Cardiac fibroblast (primary cell): ENCODE results near the gene BCL6B.

ENCODE experiments used
- DNase-seq, 2 donors: peaks; one replicate each; pipeline versions ENCODE4 v3.0.0 to v3.0.0-alpha.2; 2010; ENCODE audit warnings: low read depth in 2 of 2
- H3K4me3 ChIP-seq, 2 donors: replicated peaks in 1 of 2; 1 replicate in 1 of 2; 2 replicates in 1 of 2; pipeline ENCODE4 v1.5.1; 2011; ENCODE audit warnings: low read depth in 2 of 2, low read length in 2 of 2, mild to moderate bottlenecking in 2 of 2, moderate library complexity in 1 of 2
- TF ChIP-seq, protein P1 (sequence below): IDR thresholded peaks from one replicate; pipeline ENCODE4 v1.5.1; 2011; ENCODE audit warnings: low read depth, mild to moderate bottlenecking, low read length, inconsistent platforms

Gene BCL6B

DNA sequence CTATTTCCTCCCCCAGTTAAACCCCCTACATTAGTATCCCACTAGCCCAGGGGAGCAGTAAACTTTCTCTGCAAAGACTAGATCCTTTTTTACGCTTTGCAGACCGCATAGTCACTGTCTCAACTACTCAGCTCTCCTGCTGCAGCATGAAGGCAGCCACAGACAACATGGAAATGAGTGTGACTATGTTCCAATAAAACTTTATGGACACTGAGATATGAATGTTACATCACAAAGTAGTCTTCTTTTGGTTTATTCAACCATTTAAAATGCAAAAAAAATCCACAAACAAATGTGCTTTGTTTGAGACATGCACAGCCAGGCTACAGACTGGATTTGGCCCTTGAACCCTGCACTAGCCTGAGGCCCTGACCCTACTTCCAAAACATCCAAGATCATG is 12.3 kb upstream of the BCL6B start:
- no peak overlapping the region for H3K4me3 ChIP-seq
- TF ChIP-seq, protein P1, sequence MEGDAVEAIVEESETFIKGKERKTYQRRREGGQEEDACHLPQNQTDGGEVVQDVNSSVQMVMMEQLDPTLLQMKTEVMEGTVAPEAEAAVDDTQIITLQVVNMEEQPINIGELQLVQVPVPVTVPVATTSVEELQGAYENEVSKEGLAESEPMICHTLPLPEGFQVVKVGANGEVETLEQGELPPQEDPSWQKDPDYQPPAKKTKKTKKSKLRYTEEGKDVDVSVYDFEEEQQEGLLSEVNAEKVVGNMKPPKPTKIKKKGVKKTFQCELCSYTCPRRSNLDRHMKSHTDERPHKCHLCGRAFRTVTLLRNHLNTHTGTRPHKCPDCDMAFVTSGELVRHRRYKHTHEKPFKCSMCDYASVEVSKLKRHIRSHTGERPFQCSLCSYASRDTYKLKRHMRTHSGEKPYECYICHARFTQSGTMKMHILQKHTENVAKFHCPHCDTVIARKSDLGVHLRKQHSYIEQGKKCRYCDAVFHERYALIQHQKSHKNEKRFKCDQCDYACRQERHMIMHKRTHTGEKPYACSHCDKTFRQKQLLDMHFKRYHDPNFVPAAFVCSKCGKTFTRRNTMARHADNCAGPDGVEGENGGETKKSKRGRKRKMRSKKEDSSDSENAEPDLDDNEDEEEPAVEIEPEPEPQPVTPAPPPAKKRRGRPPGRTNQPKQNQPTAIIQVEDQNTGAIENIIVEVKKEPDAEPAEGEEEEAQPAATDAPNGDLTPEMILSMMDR = no peak
- no peak for DNase-seq

DNA sequence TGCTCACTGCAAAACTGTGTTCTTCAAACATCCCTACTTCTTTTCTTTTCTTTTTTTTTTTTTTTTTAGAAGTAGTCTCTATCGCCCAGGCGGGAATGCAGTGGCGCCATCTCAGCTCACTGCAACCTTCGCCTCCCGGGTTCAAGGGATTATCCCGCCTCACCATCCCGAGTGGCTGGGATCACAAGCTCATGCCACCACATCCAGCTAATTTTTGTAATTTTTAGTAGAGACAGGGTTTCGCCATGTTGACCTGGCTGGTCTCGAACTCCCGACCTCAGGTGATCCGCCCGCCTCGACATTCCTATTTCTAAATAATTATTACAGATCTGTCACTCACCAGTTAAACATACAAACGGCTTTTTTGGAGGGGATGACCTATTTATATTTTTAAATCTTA is 11.4 kb upstream of the BCL6B start:
- peak overlapping the region; percentile 75 to 97 for H3K4me3 ChIP-seq
- no peak for DNase-seq
- TF ChIP-seq, protein P1 = no peak

- peak overlapping the region; percentile 75 to 97 for H3K4me3 ChIP-seq
- no peak for DNase-seq
- TF ChIP-seq, protein P1 = no peak
Observed at GRCh38 chr17:7011942-7012254, 11.0 kb upstream of the BCL6B start.

DNA sequence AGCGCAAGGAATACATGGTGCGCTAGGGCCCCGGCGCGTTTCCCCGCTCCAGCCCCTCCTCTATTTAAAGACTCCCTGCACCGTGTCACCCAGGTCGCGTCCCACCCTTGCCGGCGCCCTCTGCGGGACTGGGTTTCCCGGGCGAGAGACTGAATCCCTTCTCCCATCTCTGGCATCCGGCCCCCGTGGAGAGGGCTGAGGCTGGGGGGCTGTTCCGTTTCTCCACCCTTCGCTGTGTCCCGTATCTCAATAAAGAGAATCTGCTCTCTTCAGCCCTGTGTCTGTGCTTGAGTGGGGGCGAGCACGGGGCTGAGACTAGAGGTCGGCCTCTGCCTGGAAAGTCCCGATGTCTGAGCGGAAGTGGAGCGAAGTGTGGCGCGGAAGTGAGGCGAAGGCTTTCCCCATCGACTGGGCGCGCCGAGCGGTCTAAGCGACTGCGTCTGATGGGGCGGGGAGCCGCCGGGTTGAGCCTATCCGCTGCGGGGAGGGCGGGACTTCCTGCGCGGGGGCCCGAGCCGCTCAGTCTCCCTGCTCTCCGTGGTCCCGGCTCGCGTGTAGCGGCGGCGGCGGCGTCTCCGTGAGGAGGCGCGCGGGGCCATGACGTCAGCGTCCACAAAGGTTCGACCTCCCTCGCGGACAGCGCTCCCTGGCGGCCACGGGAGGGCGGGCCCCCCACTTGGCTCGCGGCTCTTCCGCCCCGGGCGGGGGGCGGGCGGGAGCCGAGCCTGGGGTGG is 8.4 kb upstream of the BCL6B start:
- TF ChIP-seq, protein P1 = peak; percentile 41
- DNase-seq = peak; percentile 97 to 99

DNA sequence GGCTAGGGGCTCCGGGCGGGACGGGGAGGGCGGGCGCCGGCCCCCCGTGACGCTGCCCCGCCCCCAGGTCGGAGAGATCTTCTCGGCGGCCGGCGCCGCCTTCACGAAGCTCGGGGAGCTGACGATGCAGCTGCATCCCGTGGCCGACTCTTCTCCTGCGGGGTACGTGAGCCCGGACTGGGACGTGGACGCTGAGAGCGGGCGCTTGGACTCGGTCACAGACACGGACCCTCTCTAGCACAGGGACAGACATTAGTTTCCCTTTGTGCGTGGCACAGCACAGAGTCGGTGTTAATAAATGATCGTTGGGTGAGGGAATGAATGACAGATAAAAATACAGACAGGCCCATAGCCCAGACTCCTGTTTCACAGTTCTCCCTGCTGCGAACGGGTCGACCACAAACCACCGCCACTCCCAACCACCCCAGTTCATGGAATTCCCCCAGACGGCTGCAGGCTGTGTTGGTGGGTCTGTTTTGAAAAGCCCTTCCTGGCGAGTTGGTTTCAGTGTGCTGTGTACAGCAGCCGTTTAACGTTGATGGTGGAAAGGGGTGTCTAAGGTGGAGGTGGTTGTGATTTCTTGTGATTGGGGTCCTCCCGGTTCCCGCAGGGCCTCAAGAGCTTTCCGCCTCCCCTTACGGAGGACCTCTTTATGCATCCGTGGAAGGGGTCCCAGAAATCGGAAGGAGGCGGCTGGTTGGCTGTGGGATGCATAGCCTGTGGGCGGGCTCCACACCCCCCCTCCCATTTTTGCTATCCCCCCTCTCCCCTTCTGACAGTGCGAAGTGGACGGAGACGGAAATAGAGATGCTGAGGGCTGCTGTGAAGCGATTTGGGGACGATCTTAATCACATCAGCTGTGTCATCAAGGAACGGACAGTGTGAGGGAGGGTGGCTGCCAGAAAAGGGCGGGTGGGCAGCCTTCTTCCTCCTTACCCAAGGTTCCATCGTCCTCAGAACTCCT is 7.6 kb upstream of the BCL6B start:
- DNase-seq = peak; percentile 46 to 71
- H3K4me3 ChIP-seq = peak overlapping the region; percentile 59 to 75
- TF ChIP-seq, protein P1 = no peak

More for the DNA sequence above, 8.4 kb upstream of the BCL6B start:
- peak overlapping the region; percentile 75 to 97 for H3K4me3 ChIP-seq

- DNase-seq = no peak
- no peak overlapping the region for H3K4me3 ChIP-seq
- TF ChIP-seq, protein P1 = no peak
Observed at GRCh38 chr17:7016418-7016817, 6.4 kb upstream of the BCL6B start.
